K562 (cell line): ENCODE results near the gene COLEC12. TPM values are rescaled to one million over a fixed set of nuclear protein-coding genes. Genes with fewer than 3 reads are reported as not detected.

Experiments used
- ATAC-seq: fragments of 200-7000 bp; cut with Tn5 transposase; 3 replicates; pipeline ENCODE4 v1.9.1; 2020; ENCODE audit warnings: moderate library complexity
- BruUV-seq: library from RNA; stranded (reverse); fragments of 400-500 nt; replicated peaks from 2 replicates; lab custom pipeline; 2021; lab: Mats Ljungman, UMichigan
- CTCF ChIA-PET: fragments of 300-600 bp; formaldehyde crosslinking; extraction: SDS; loops from one replicate; lab custom pipeline; 2021; ENCODE audit warnings: low intra/inter-chr PET ratio; lab: Yijun Ruan, JAX
- POLR2A ChIA-PET: fragments of 300-600, 350-650 bp; sonication (Branson Sonifier 250); formaldehyde crosslinking; extraction: SDS; loops from one replicate; lab custom pipeline; 2021; ENCODE audit warnings: antibody characterized with exemption, inconsistent platforms; lab: Yijun Ruan, JAX
- DNase-seq, 4 experiments: peaks; one replicate each; pipeline versions ENCODE4 v3.0.0 to v3.0.0-alpha.2; 2011 to 2018; ENCODE audit warnings: low spot score in 3 of 4, mixed read lengths in 3 of 4; ENCODE audit errors: extremely low read depth in 1 of 4
- FAIRE-seq: peaks from 2 replicates; lab custom pipeline; 2011; peaks lifted over from hg19 to GRCh38; lab: Jason Lieb, UNC
- H2AFZ ChIP-seq: 2 replicates; pipeline ENCODE4 v1.6.0; 2011; ENCODE audit warnings: low read depth, low read length, control low read depth, inconsistent platforms
- H3K27ac ChIP-seq: fragments of 200-600 bp; 3 replicates; pipeline ENCODE4 v1.8.0; 2011; ENCODE audit warnings: low read depth, mild to moderate bottlenecking, control low read depth, inconsistent platforms, low read length, moderate library complexity, mixed read lengths; ENCODE audit errors: extremely low read depth
- H3K27me3 ChIP-seq, 2 experiments: fragments of 300-600 bp in 1 of 2; 2 replicates in 1 of 2; 3 replicates in 1 of 2; pipeline versions ENCODE4 v1.6.0 to v1.8.0; 2011; ENCODE audit warnings: inconsistent platforms in 2 of 2, low read length in 2 of 2, mild to moderate bottlenecking in 1 of 2, mixed read lengths in 1 of 2, moderate library complexity in 1 of 2; ENCODE audit not compliant: control insufficient read depth in 2 of 2, insufficient read depth in 2 of 2
- H3K36me3 ChIP-seq: fragments of 300-600 bp; 3 replicates; pipeline ENCODE4 v1.8.0; 2011; ENCODE audit warnings: mild to moderate bottlenecking, low read length, inconsistent platforms; ENCODE audit not compliant: control insufficient read depth, insufficient read depth
- H3K4me1 ChIP-seq, 2 experiments: fragments of 200-600 bp in 1 of 2; replicated peaks in 1 of 2; 2 replicates in 1 of 2; 3 replicates in 1 of 2; pipeline versions ENCODE4 v1.5.1 to v1.8.0; 2011; ENCODE audit warnings: inconsistent platforms in 2 of 2, low read length in 2 of 2, mild to moderate bottlenecking in 1 of 2, mixed read lengths in 1 of 2, moderate library complexity in 1 of 2; ENCODE audit not compliant: control insufficient read depth in 2 of 2, insufficient read depth in 2 of 2
- H3K4me2 ChIP-seq: 2 replicates; pipeline ENCODE4 v1.6.1; 2011; ENCODE audit warnings: low read length, control low read depth, inconsistent platforms, mixed read lengths; ENCODE audit not compliant: insufficient read depth
- H3K4me3 ChIP-seq: fragments of 200-600 bp; sonication (generic), shearing (Covaris generic); 2 replicates; pipeline ENCODE4 v1.5.1; 2016; ENCODE audit warnings: control low read depth, inconsistent platforms
- H3K79me2 ChIP-seq: fragments of 200-600 bp; 3 replicates; pipeline ENCODE4 v1.8.0; 2011; ENCODE audit warnings: low read length, inconsistent platforms; ENCODE audit not compliant: control insufficient read depth, insufficient read depth
- H3K9ac ChIP-seq, 2 experiments: 2 replicates each; pipeline versions ENCODE4 v1.6.0 to v1.6.1; 2011; ENCODE audit warnings: low read depth in 2 of 2, low read length in 2 of 2, control low read depth in 1 of 2, inconsistent platforms in 1 of 2, mild to moderate bottlenecking in 1 of 2, mixed read lengths in 1 of 2; ENCODE audit not compliant: insufficient read depth in 1 of 2
- H3K9me1 ChIP-seq: one replicate; pipeline ENCODE4 v1.6.0; 2011; ENCODE audit warnings: inconsistent platforms, mild to moderate bottlenecking, low read length, moderate library complexity; ENCODE audit not compliant: control insufficient read depth, insufficient read depth
- H3K9me3 ChIP-seq: replicated peaks from 2 replicates; pipeline ENCODE4 v1.5.1; 2011; ENCODE audit warnings: low read depth, low read length, inconsistent platforms; ENCODE audit not compliant: control insufficient read depth, insufficient read depth
- H4K20me1 ChIP-seq: replicated peaks from 2 replicates; pipeline ENCODE4 v1.6.1; 2011; ENCODE audit warnings: low read length, inconsistent platforms, mixed read lengths; ENCODE audit not compliant: control insufficient read depth, insufficient read depth
- ASH1L ChIP-seq: fragments of 450-650 bp; IDR thresholded peaks from 2 replicates; pipeline ENCODE4 v1.6.1; 2018; ENCODE audit warnings: borderline replicate concordance, mild to moderate bottlenecking, low read depth; ENCODE audit not compliant: partially characterized antibody
- BACH1 ChIP-seq: fragments of 200-800 bp; sonication (Bioruptor generic); IDR thresholded peaks from 2 replicates; pipeline ENCODE4 v1.6.1; 2016; ENCODE audit warnings: missing genetic modification characterization, missing compliant biosample characterization
- CBX5 ChIP-seq: IDR thresholded peaks from 2 replicates; pipeline ENCODE4 v1.6.1; 2014; ENCODE audit warnings: low read depth, borderline replicate concordance
- CGGBP1 ChIP-seq: fragments of 250-450 bp; sonication (Bioruptor Pico); IDR thresholded peaks from 2 replicates; pipeline ENCODE4 v1.9.0; 2021; ENCODE audit warnings: mild to moderate bottlenecking
- HIVEP1 ChIP-seq: fragments of 250-450 bp; sonication (Bioruptor Pico); IDR thresholded peaks from 2 replicates; pipeline ENCODE4 v1.4.0; 2020; ENCODE audit warnings: mild to moderate bottlenecking
- HNRNPK ChIP-seq: fragments of 200-400 bp; formaldehyde crosslinking; IDR thresholded peaks from one replicate; pipeline ENCODE4 v1.6.1; 2018; ENCODE audit warnings: mild to moderate bottlenecking, low read depth, low read length; ENCODE audit not compliant: poor library complexity, severe bottlenecking
- HNRNPLL ChIP-seq: fragments of 200-400 bp; formaldehyde crosslinking; IDR thresholded peaks from 2 replicates; pipeline ENCODE4 v1.6.1; 2017; ENCODE audit warnings: low read length, low read depth, mild to moderate bottlenecking; ENCODE audit not compliant: poor library complexity, severe bottlenecking
- MCM3 ChIP-seq: fragments of 450-650 bp; IDR thresholded peaks from 2 replicates; pipeline ENCODE4 v1.6.1; 2016
- MLX ChIP-seq, 2 experiments: fragments of 450-650 bp in 1 of 2; sonication (generic) in 1 of 2; formaldehyde crosslinking; conservative IDR thresholded peaks; 2 replicates each; pipeline versions ENCODE4 v1.4.0 to v1.8.1; 2020 to 2022; ENCODE audit warnings: mild to moderate bottlenecking in 1 of 2, missing genetic modification reagents in 1 of 2
- MTA2 ChIP-seq: fragments of 450-650 bp; IDR thresholded peaks from 2 replicates; pipeline ENCODE4 v1.6.1; 2016; ENCODE audit warnings: low read depth
- NCOA4 ChIP-seq: fragments of 450-650 bp; IDR thresholded peaks from 2 replicates; pipeline ENCODE4 v1.6.1; 2018; ENCODE audit warnings: mild to moderate bottlenecking; ENCODE audit not compliant: partially characterized antibody
- NFE2 ChIP-seq: IDR thresholded peaks from 2 replicates; pipeline ENCODE4 v1.6.1; 2014; ENCODE audit warnings: antibody characterized with exemption, low read depth
- NR1H2 ChIP-seq: sonication (generic); formaldehyde crosslinking; IDR thresholded peaks from 2 replicates; pipeline ENCODE4 v1.4.0; 2020; ENCODE audit warnings: mild to moderate bottlenecking, missing genetic modification reagents
- PBX2 ChIP-seq, 2 experiments: IDR thresholded peaks in 1 of 2; conservative IDR thresholded peaks in 1 of 2; 2 replicates each; pipeline ENCODE4 v1.6.1; 2016; ENCODE audit warnings: low read depth in 2 of 2, mild to moderate bottlenecking in 1 of 2, missing compliant biosample characterization in 1 of 2, missing genetic modification characterization in 1 of 2, moderate library complexity in 1 of 2
- THRA ChIP-seq: fragments of 450-650 bp; IDR thresholded peaks from 2 replicates; pipeline ENCODE4 v1.6.1; 2017; ENCODE audit warnings: mild to moderate bottlenecking, moderate library complexity
- TSC22D4 ChIP-seq: fragments of 450-650 bp; IDR thresholded peaks from 2 replicates; pipeline ENCODE4 v1.6.1; 2016; ENCODE audit warnings: missing genetic modification characterization, missing biosample characterization, control low read depth
- ZBTB17 ChIP-seq: fragments of 450-650 bp; formaldehyde crosslinking; IDR thresholded peaks from 2 replicates; pipeline ENCODE4 v1.4.0; 2020; ENCODE audit warnings: mild to moderate bottlenecking
- ZNF444 ChIP-seq: fragments of 250-450 bp; sonication (Bioruptor Pico); IDR thresholded peaks from 2 replicates; pipeline ENCODE4 v1.4.0; 2020; ENCODE audit warnings: mild to moderate bottlenecking, moderate library complexity
- WGBS: fragments of 100-300 bp; shearing (Covaris generic); methylation state at CpG from one replicate; pipeline ENCODE4 v1.1.6; 2016; ENCODE audit warnings: low coverage, mixed read lengths; ENCODE audit not compliant: insufficient coverage; ENCODE audit errors: missing lambda C conversion rate; 5-methylcytosine and 5-hydroxymethylcytosine counted together
- in situ Hi-C: fragments of 300-500 bp; cut with MboI; formaldehyde crosslinking; loops from 4 replicates; pipeline ENCODE4 v1.15.0; 2018; ENCODE audit warnings: inconsistent platforms, mixed read lengths
- intact Hi-C: fragments of 100-400 bp; cut with micrococcal nuclease; formaldehyde crosslinking; loops from 2 replicates; pipeline ENCODE4 v1.14.2; 2022
- polyA plus RNA-seq, 8 experiments: library from polyadenylated mRNA; depleted of rRNA in 4 of 8; stranded (reverse) in 5 of 8; unstranded in 3 of 8; fragments of >200 nt; fragmentation: Nextera tagmentation in 2 of 8; fragmentation: Illumina TruSeq in 1 of 8; extraction: Ambion mirVana in 2 of 8; extraction: Trizol in 1 of 8; gene quantifications; 2 replicates each; pipeline versions ENCODE4 v1.2.1 to v1.2.3, GENCODE V29; 2011 to 2014; ENCODE audit warnings: inconsistent platforms in 1 of 8, missing spikeins in 1 of 8
- total RNA-seq, 7 experiments: library from RNA; depleted of rRNA in 6 of 7; stranded (reverse); fragments of >200 nt in 6 of 7; fragmentation: Illumina TruSeq in 2 of 7; extraction: Trizol in 2 of 7; gene quantifications; 2 replicates each; pipeline versions ENCODE4 v1.2.1 to v1.2.3, GENCODE V29; 2011 to 2021; ENCODE audit warnings: low replicate concordance in 1 of 7

Gene COLEC12
- total and polyA plus RNA-seq, 9 of the 15 experiments (the other 6 are each of a cell fraction or from before 2014, with no cell fraction given) = 0.04 TPM; not detected in 8

- TF ChIP-seq ZBTB17 (no peak), MTA2 (no peak), CBX5 (no peak), NFE2 (no peak), MCM3 (no peak), ZNF444 (no peak), NR1H2 (no peak)
Measured at GRCh38 chr18:339200-339599, 161.3 kb downstream of the COLEC12 start (continued).

GRCh38 chr18:336713-337112, 163.8 kb downstream of the COLEC12 start:
- in situ Hi-C loops (no loop called here), intact Hi-C loops (loop anchor here (5.0 kb wide), 1 partner anchor 39 kb away; no protein-coding TSS in a partner anchor)
- DNase-seq (no peak), FAIRE-seq (no peak), ATAC-seq (no peak)
- ChIA-PET POLR2A (interaction anchor here (0.8 to 1.2 kb wide), 2 partner anchors 9 to 13 kb away, joined by 5 to 6 read pairs; no protein-coding TSS in a partner anchor), CTCF (no interaction called here)
- Histone ChIP-seq H3K36me3 (no peaks in the 10 kb centered on the region), H3K4me2 (no peak overlapping the region), H3K79me2 (no peaks in the 10 kb centered on the region), H3K4me3 (no peak overlapping the region), H3K9me1 (no peaks in the 10 kb centered on the region), H3K9ac (no peak overlapping the region), H2AFZ (no peak overlapping the region), H3K4me1 (no peaks in the 10 kb centered on the region; a peak in 1 of 5 replicates), H3K27me3 (peaks cover 61 to 63% of the 10 kb centered on the region in 2 experiments), H3K9me3 (no peaks in the 10 kb centered on the region), H4K20me1 (no peaks in the 10 kb centered on the region), H3K27ac (no peak overlapping the region)
- no TSS peak for BruUV-seq
- 0% methylated on average over 2 of the region's 2 CpGs for WGBS
- TF ChIP-seq MCM3 (no peak), ASH1L (no peak), CGGBP1 (no peak), HNRNPLL (no peak), MLX (CRISPR knock-in tag; conservative IDR thresholded peaks at IDR 0.05) (no peak), NCOA4 (no peak), THRA (no peak), HNRNPK (no peak), HIVEP1 (CRISPR knock-in tag) (no peak), PBX2 (CRISPR knock-in tag; IDR thresholded peaks at IDR 0.05; ENCODE audit: low read depth) (no peak), PBX2 (tag; conservative IDR thresholded peaks at IDR 0.05; ENCODE audit: low read depth) (no peak), BACH1 (tag) (no peak), TSC22D4 (tag) (no peak)
